ENCODE results near the gene TBXAS1. TPM values are rescaled to one million over a fixed set of nuclear protein-coding genes. Genes with fewer than 3 reads are reported as not detected.

Gene TBXAS1
- total and polyA plus RNA-seq, 2 of the 8 experiments (the other 6 are each of a cell fraction or from before 2014, with no cell fraction given): 0.86 to 2.1 TPM

- H3K9me3 ChIP-seq (ENCODE audit: insufficient read depth in 2 of 2, low read depth in 1 of 2, low read length in 1 of 2): no peaks in the 10 kb centered on the region
Measured at GRCh38 chr7:139875821-139876241, 46.8 kb downstream of the TBXAS1 start.

More at GRCh38 chr7:139875821-139876241, 46.8 kb downstream of the TBXAS1 start:
- Histone ChIP-seq H2BK15ac (ENCODE audit: low read length) (no peak overlapping the region), H2AFZ (ENCODE audit: low read length) (no peak overlapping the region), H4K91ac (replicated peaks; ENCODE audit: insufficient read length, low read length) (no peak overlapping the region), H3K4me1 (replicated peaks in 1 of 4; ENCODE audit: control insufficient read depth in 3 of 4, insufficient read depth in 4 of 4, low read length in 3 of 4) (no peaks in the 10 kb centered on the region), H3K56ac (replicated peaks; ENCODE audit: insufficient read length, low read depth, low read length) (no peak overlapping the region), H3K27ac (ENCODE audit: low read depth, low read length) (no peak overlapping the region), H3K23me2 (ENCODE audit: low read depth, low read length) (no peaks in the 10 kb centered on the region; the same call in 1 of the 2 replicates), H3K79me1 (ENCODE audit: low read depth, low read length) (no peaks in the 10 kb centered on the region), H3K27me3 (replicated peaks in 1 of 4; ENCODE audit: control insufficient read depth in 3 of 4, extremely low read depth in 1 of 4, insufficient read depth in 3 of 4, low read length in 3 of 4) (no peaks in the 10 kb centered on the region), H4K20me1 (replicated peaks in 1 of 2; ENCODE audit: control insufficient read depth in 1 of 2, insufficient read depth in 2 of 2, low read length in 2 of 2) (no peaks in the 10 kb centered on the region), H3K4me3 (ENCODE audit: extremely low read depth in 1 of 4, insufficient read depth in 2 of 4, low read depth in 3 of 4, low read length in 4 of 4) (no peak overlapping the region), H2AK5ac (ENCODE audit: low read depth, low read length) (no peak overlapping the region), H3K36me3 (ENCODE audit: control insufficient read depth in 2 of 4, insufficient read depth in 4 of 4, low read length in 3 of 4) (no peaks in the 10 kb centered on the region), H4K5ac (ENCODE audit: insufficient read length, low read depth, low read length) (no peak overlapping the region), H2BK20ac (ENCODE audit: low read length) (no peak overlapping the region), H4K8ac (ENCODE audit: extremely low read depth, insufficient read depth, low read length) (no peak overlapping the region), H2BK5ac (ENCODE audit: low read depth, low read length) (no peak overlapping the region), H3K4ac (replicated peaks; ENCODE audit: insufficient read length, low read depth, low read length) (no peak overlapping the region), H2BK12ac (ENCODE audit: low read depth, low read length) (no peak overlapping the region), H3K4me2 (ENCODE audit: insufficient read depth in 1 of 2, low read depth in 2 of 2, low read length in 2 of 2) (no peak overlapping the region), H3K23ac (ENCODE audit: insufficient read length) (no peak overlapping the region), H3K79me2 (ENCODE audit: control insufficient read depth in 1 of 2, insufficient read depth in 2 of 2, low read length in 2 of 2) (no peaks in the 10 kb centered on the region), H3K14ac (ENCODE audit: insufficient read length) (no peak overlapping the region), H3K18ac (ENCODE audit: extremely low read depth, low read length) (no peak overlapping the region), H3K9ac (replicated peaks in 1 of 4; ENCODE audit: extremely low read depth in 1 of 4, low read depth in 3 of 4, low read length in 3 of 4) (no peak overlapping the region), H2BK120ac (replicated peaks; ENCODE audit: low read depth, low read length) (no peak overlapping the region)
- TF ChIP-seq MAX (IDR thresholded peaks at IDR 0.05): no peak
- no peak for TF ChIP-seq USF2 (IDR thresholded peaks at IDR 0.05; ENCODE audit: low read length)
- no peak for TF ChIP-seq POU5F1 (IDR thresholded peaks at IDR 0.05; ENCODE audit: low read depth, low read length)
- no peak for TF ChIP-seq CTBP2 (IDR thresholded peaks at IDR 0.05; ENCODE audit: borderline replicate concordance, insufficient read depth, insufficient read length, low read length)
- no peak for TF ChIP-seq ZNF274 (IDR thresholded peaks at IDR 0.05; ENCODE audit: borderline replicate concordance, extremely low read depth, low read length)
- no peak for TF ChIP-seq SIRT6 (IDR thresholded peaks at IDR 0.05; ENCODE audit: low read length)
- no peak for TF ChIP-seq RFX5 (IDR thresholded peaks at IDR 0.05; ENCODE audit: borderline replicate concordance, low read depth, low read length)
- no peak for TF ChIP-seq YY1 (IDR thresholded peaks at IDR 0.05; ENCODE audit: low read depth, low read length)
- no peak for TF ChIP-seq TCF12 (IDR thresholded peaks at IDR 0.05; ENCODE audit: low read depth, low read length)
- ChIA-PET CTCF (ENCODE audit: partially characterized antibody) (no interaction called here), POLR2A (ENCODE audit: partially characterized antibody) (no interaction called here)
- DNase-seq (ENCODE audit: low read depth in 1 of 2, low spot score in 2 of 2) (no peak), FAIRE-seq (no peak)
- WGBS, 2 experiments (ENCODE audit: extremely low coverage in 1 of 2, insufficient coverage in 1 of 2, insufficient read length in 1 of 2, insufficient replicate concordance in 2 of 2, low coverage in 1 of 2, low lambda C conversion rate in 2 of 2, missing lambda C conversion rate in 1 of 2): 92% methylated on average over 7 of the region's 7 CpGs; no CpG with 5 or more reads in 1 of the 2 experiments

All from H1 (cell line).